SIG-M5 (cell line): Measurements from ENCODE around the gene MYLK4.
"Not testable (repeated sequence)": the region's sequence is repeated elsewhere in the genome, so short reads cannot be mapped to it uniquely, and the experiment has no call there.

Source experiments
- DNase-seq: peaks from one replicate; lab custom pipeline; 2025; lab: John Stamatoyannopoulos, UW

The MYLK4 gene

GRCh38 chr6:2777249-2777648 lies 26.5 kb upstream of the MYLK4 start:
- DNase-seq: no peak

GRCh38 chr6:2775003-2775402 lies 24.3 kb upstream of the MYLK4 start:
- no peak for DNase-seq

- no peak for DNase-seq
These were observed 22.7 kb upstream of the MYLK4 start for GRCh38 chr6:2773449-2773848.

GRCh38 chr6:2772840-2773239 lies 22.1 kb upstream of the MYLK4 start:
- no peak for DNase-seq

- DNase-seq: no peak
These were observed 20.4 kb upstream of the MYLK4 start for GRCh38 chr6:2771079-2771478.

GRCh38 chr6:2770171-2770570 lies 19.4 kb upstream of the MYLK4 start:
- no peak for DNase-seq

GRCh38 chr6:2768696-2769095 lies 18.0 kb upstream of the MYLK4 start:
- DNase-seq: no peak

GRCh38 chr6:2767657-2768524 lies 17.2 kb upstream of the MYLK4 start:
- no peak for DNase-seq

GRCh38 chr6:2766767-2767656 lies 16.3 kb upstream of the MYLK4 start:
- DNase-seq: no peak

- DNase-seq: no peak
These were observed 15.4 kb upstream of the MYLK4 start for GRCh38 chr6:2765896-2766766.

GRCh38 chr6:2765166-2765895 lies 14.6 kb upstream of the MYLK4 start, which contains the start of gene WRNIP1:
TSS of gene WRNIP1 (plus strand) at chr6:2765393. CDS start at chr6:2765623, 230 bp downstream.
- peak; percentile 79 for DNase-seq

- no peak for DNase-seq
These were observed 14.0 kb upstream of the MYLK4 start for GRCh38 chr6:2764610-2765165.

- no peak for DNase-seq
These were observed 13.3 kb upstream of the MYLK4 start for GRCh38 chr6:2763876-2764540.

GRCh38 chr6:2763345-2763841 lies 12.7 kb upstream of the MYLK4 start:
- DNase-seq: no peak

GRCh38 chr6:2762868-2763267 lies 12.1 kb upstream of the MYLK4 start:
- not testable (repeated sequence) for DNase-seq

- no peak for DNase-seq
These were observed 10.4 kb upstream of the MYLK4 start for GRCh38 chr6:2760882-2761842.

GRCh38 chr6:2758980-2759379 lies 8.3 kb upstream of the MYLK4 start:
- no peak for DNase-seq

GRCh38 chr6:2756687-2757224 lies 6.0 kb upstream of the MYLK4 start:
- DNase-seq: no peak

- no peak for DNase-seq
These were observed 5.5 kb upstream of the MYLK4 start for GRCh38 chr6:2756241-2756640.
